CD4-positive, alpha-beta T cell treated with Interferon alpha-2 for 1 hour (primary cell): Measurements from ENCODE around the gene PCDHGB4.
"Not testable (repeated sequence)": the region's sequence is repeated elsewhere in the genome, so short reads cannot be mapped to it uniquely, and the experiment has no call there.

ENCODE experiments used
- DNase-seq, 2 donors: peaks; one replicate each; pipeline ENCODE4 v3.0.0-alpha.2; 2020 to 2022

PCDHGB4 gene

GRCh38 chr5:141387557-141388311 lies at the start of gene PCDHGB4:
TSS of gene PCDHGB4 (plus strand) at chr5:141387698. CDS start at chr5:141387885, 187 bp downstream.
- peak in 1 of 2 donors; percentile 33 for DNase-seq

DNA sequence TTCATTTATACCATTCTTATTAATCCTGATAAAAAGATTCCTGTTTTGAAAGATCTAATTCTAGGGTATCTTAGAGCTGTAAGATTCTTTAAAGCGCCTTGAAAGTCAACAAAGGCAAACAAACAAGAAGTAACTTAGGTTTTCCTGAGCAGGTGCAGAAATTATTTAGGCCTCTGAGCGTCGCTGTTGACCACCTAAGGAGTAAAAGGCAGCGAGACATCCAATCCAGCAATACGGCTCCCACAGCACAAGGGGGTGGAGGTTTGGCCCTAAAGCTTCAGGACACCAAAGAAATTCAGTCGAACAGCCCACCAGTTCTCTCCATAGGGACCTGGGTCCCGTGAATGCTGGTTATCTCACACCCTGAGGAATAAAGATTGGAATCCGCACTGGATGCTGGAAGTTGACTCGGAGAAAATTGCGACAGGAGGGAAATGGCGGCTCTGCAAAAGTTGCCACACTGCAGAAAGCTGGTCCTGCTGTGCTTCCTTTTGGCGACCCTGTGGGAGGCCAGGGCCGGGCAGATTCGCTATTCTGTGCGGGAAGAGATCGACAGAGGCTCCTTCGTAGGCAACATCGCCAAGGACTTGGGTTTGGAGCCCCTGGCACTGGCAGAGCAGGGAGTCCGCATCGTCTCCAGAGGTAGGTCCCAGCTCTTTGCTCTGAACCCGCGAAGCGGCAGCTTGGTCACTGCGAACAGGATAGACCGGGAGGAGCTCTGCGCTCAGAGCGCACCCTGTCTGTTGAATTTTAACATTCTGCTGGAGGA lies 48.8 kb upstream of the PCDHGB4 start, which contains the start of gene PCDHGA2:
PCDHGA2 (plus strand) TSS at position 223 of the 769 bp plus-strand sequence.
- DNase-seq, result no peak

GRCh38 chr5:141340781-141341354 lies 46.6 kb upstream of the PCDHGB4 start:
- DNase-seq, result not testable (repeated sequence)

GRCh38 chr5:141342773-141343172 lies 44.7 kb upstream of the PCDHGB4 start:
- no peak for DNase-seq

- peak in 1 of 2 donors; percentile 20 for DNase-seq
Observed at GRCh38 chr5:141343242-141343952, 44.1 kb upstream of the PCDHGB4 start, which contains the start of gene PCDHGA3. TSS of gene PCDHGA3 (plus strand) at chr5:141343829. CDS start at chr5:141344034, 205 bp downstream.

GRCh38 chr5:141343953-141344463 lies 43.5 kb upstream of the PCDHGB4 start:
- DNase-seq, result no peak

- DNase-seq, result no peak
Observed at GRCh38 chr5:141345327-141345726, 42.2 kb upstream of the PCDHGB4 start.

DNA sequence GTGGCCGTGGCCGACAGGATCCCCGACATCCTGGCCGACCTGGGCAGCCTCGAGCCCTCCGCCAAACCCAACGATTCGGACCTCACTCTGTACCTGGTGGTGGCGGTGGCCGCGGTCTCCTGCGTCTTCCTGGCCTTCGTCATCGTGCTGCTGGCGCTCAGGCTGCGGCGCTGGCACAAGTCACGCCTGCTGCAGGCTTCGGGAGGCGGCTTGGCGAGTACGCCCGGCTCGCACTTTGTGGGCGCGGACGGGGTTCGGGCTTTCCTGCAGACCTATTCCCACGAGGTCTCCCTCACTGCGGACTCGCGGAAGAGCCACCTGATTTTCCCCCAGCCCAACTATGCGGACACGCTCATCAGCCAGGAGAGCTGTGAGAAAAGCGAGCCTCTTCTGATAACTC lies 41.5 kb upstream of the PCDHGB4 start:
- DNase-seq, result not testable (repeated sequence)

GRCh38 chr5:141349917-141350619 lies 37.4 kb upstream of the PCDHGB4 start, which contains the start of gene PCDHGB1:
TSS of gene PCDHGB1 (plus strand) at chr5:141350099. CDS start at chr5:141350261, 162 bp downstream.
- peak; percentile 22 to 49 for DNase-seq

GRCh38 chr5:141351591-141351990 lies 35.9 kb upstream of the PCDHGB4 start:
- no peak for DNase-seq

DNA sequence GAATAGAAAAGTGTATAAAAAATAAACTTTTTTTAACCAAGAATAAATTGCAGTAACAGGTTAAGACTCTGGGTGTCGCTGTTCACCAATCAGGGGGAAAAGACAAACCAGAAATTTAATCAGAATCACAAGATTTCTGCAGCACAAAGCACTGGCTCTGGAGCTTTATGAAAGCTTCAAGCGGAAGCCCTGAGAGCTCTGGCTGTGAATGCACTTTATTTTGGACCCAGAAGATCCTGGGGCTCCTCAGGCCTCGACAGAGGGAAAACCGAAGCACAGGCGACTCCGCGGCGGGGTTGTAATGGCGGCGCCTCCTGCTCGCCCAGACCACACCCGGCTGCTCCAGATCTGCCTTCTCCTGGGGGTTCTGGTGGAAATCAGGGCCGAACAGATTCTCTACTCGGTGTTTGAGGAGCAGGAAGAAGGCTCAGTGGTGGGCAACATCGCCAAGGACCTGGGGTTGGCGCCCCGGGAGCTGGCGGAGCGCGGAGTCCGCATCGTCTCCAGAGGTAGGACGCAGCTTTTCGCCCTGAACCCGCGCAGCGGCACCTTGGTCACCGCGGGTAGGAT lies 32.5 kb upstream of the PCDHGB4 start, which contains the start of gene PCDHGA4:
PCDHGA4 (plus strand) TSS at position 122 of the 570 bp plus-strand sequence; CDS start at position 209, 87 bp downstream.
- DNase-seq, result peak in 1 of 2 donors; percentile 19

GRCh38 chr5:141355641-141356040 lies 31.9 kb upstream of the PCDHGB4 start:
- no peak for DNase-seq

DNA sequence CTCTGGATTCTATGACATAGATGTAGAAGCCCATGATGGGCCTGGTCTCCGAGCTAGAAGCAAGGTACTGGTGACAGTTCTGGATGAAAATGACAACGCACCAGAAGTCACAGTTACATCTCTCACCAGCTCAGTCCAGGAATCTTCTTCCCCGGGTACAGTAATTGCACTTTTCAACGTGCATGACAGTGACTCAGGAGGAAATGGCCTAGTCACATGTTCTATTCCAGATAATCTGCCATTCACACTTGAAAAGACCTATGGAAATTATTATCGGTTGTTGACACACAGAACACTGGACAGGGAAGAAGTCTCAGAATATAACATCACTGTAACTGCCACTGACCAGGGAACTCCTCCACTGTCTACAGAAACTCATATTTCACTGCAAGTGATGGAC lies 31.4 kb upstream of the PCDHGB4 start:
- DNase-seq, result no peak

GRCh38 chr5:141356950-141357349 lies 30.5 kb upstream of the PCDHGB4 start:
- DNase-seq, result no peak

DNA sequence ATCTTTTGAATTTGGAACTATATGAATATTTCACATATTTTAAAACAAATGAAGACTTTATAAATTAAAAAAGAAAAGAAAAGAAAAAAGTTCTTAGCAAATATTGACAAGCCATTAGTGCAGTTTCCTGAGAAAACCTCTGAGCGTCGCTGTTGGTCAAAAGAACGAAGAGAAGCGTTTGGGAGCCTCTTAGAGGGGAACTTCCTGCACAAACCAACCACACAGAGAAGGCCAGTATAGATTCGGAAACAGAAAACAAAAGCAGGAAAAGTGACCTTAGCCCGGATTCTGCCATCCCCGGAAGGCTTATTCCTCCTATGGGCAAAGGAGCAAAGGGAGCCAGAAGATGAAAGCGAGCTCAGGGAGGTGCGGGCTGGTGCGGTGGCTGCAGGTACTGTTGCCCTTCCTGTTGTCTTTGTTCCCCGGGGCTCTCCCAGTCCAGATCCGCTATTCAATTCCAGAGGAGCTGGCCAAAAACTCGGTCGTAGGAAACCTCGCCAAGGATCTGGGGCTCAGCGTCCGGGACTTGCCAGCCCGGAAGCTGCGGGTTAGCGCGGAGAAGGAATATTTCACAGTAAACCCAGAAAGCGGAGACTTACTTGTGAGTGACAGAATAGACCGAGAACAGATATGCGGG lies 27.6 kb upstream of the PCDHGB4 start, which contains the start of gene PCDHGB2:
PCDHGB2 (plus strand) TSS at position 205 of the 637 bp plus-strand sequence; CDS start at position 347, 142 bp downstream.
- DNase-seq, result peak in 1 of 2 donors; percentile 51

DNA sequence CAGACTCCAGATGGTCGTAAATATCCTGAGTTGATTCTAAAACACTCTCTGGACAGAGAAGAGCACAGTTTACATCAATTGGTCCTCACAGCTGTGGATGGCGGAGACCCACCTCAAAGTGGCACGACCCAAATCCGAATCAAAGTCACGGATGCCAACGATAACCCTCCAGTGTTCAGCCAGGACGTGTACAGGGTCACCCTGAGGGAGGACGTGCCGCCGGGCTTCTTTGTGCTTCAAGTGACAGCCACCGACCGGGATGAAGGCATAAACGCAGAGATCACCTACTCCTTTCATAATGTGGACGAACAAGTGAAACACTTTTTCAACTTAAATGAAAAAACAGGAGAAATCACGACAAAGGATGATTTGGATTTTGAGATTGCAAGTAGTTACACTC lies 26.8 kb upstream of the PCDHGB4 start:
- DNase-seq, result no peak

DNA sequence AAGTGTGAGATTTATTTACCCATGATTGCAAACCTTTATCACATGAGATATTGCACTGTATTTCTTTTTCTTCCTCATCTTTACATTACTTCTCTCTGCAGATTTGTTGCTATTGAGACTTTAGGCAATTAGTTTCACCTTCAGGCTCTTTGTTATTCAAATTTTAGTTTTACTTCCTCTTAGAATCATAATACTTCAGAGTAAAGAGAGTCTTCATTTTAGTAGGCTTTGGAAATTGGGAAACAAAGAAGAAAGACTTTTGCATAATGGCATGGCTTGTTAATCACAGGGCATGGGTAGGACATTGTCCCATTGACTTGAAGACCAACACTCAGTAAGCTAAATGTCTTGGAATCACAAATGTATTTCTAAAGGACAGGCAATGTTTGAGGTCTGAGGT lies 24.8 kb upstream of the PCDHGB4 start:
- no peak for DNase-seq

DNA sequence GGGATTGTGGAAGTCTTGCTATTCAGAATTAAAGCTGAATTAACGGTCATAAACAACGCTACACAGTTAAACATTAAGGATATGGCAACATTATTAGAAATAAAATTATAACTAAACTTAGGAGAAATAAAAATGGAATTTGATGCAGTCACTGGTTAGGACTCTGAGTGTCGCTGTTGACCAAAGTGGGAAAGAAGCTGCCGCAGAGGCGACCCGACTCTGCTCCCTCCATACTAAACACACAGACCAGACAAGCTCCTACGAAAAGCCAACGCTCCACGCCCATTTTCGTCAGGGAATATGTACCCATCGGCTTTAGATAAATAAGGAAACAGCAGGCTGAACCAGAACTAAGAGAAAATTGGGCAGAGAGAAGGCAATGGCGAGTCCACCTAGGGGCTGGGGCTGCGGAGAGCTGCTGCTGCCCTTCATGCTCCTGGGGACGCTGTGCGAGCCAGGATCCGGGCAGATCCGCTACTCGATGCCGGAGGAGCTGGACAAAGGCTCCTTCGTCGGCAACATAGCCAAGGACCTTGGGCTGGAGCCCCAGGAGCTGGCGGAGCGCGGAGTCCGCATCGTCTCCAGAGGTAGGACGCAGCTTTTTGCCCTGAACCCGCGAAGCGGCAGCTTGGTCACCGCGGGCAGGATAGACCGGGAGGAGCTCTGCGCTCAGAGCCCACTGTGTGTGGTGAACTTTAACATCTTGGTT lies 23.4 kb upstream of the PCDHGB4 start, which contains the start of gene PCDHGA5:
PCDHGA5 (plus strand) TSS at position 211 of the 709 bp plus-strand sequence; CDS start at position 380, 169 bp downstream.
- DNase-seq, result no peak

- DNase-seq, result no peak
Observed at GRCh38 chr5:141366016-141366896, 21.2 kb upstream of the PCDHGB4 start.
